Transverse colon (tissue), 4 donors: ENCODE measurements around the gene GFRA1. TPM values are rescaled to one million over a fixed set of nuclear protein-coding genes. Genes with fewer than 3 reads are reported as not detected.

Experiments
- DNase-seq: peaks from one replicate; pipeline ENCODE4 v3.0.0-alpha.2; 2019
- H3K27ac ChIP-seq, 4 donors: fragments of 200-600 bp; sonication (generic); 2 replicates each; pipeline ENCODE4 v1.5.1; 2016 to 2018; ENCODE audit warnings: inconsistent platforms in 4 of 4
- H3K27me3 ChIP-seq: fragments of 200-600 bp; sonication (generic); 2 replicates; pipeline ENCODE4 v1.5.1; 2017; ENCODE audit warnings: inconsistent platforms
- H3K36me3 ChIP-seq, 4 donors: fragments of 200-600 bp; sonication (generic); 2 replicates each; pipeline ENCODE4 v1.5.1; 2017 to 2019; ENCODE audit warnings: inconsistent platforms in 4 of 4
- H3K4me1 ChIP-seq, 4 donors: fragments of 200-600 bp; sonication (generic); 2 replicates each; pipeline ENCODE4 v1.5.1; 2017 to 2020; ENCODE audit warnings: inconsistent platforms in 4 of 4
- H3K4me3 ChIP-seq, 4 donors: fragments of 200-600 bp; sonication (generic); 1 replicate in 1 of 4; 2 replicates in 3 of 4; pipeline versions ENCODE4 v1.5.1 to v1.6.1; 2017 to 2019; ENCODE audit warnings: inconsistent platforms in 4 of 4
- H3K9me3 ChIP-seq, 2 donors: fragments of 200-600 bp; sonication (generic); 2 replicates each; pipeline ENCODE4 v1.5.1; 2017 to 2019; ENCODE audit warnings: inconsistent platforms in 2 of 2
- EP300 ChIP-seq: sonication (generic); formaldehyde crosslinking; IDR thresholded peaks from one replicate; pipeline ENCODE4 v1.6.1; 2017; ENCODE audit warnings: antibody characterized with exemption, low read depth
- POLR2A ChIP-seq: fragments of 450-650 bp; IDR thresholded peaks from one replicate; pipeline ENCODE4 v1.6.1; 2016; ENCODE audit warnings: antibody characterized with exemption, mild to moderate bottlenecking, moderate library complexity
- POLR2AphosphoS5 ChIP-seq, 3 donors: sonication (generic); formaldehyde crosslinking; IDR thresholded peaks; one replicate each; pipeline ENCODE4 v1.6.1; 2016; ENCODE audit warnings: antibody characterized with exemption in 3 of 3
- WGBS, 2 donors: methylation state at CpG; one replicate each; pipeline ENCODE4 v1.1.5; 2018; ENCODE audit warnings: low coverage in 1 of 2; 5-methylcytosine and 5-hydroxymethylcytosine counted together
- in situ Hi-C, 4 donors: fragments of 200-750 bp; cut with MboI; loops; one replicate each; pipeline versions ENCODE4 v1.15.0 to v1.15.1; 2017; ENCODE audit warnings: low sequenced_read_pairs in 3 of 4, low pct_ligation_motif_present in 1 of 4, low pct_unique_long_range_greater_than_20kb in 1 of 4
- intact Hi-C: fragments of 100-400 bp; cut with DNase I; formaldehyde crosslinking; loops from one replicate; pipeline ENCODE4 v1.15.1; 2023; ENCODE audit warnings: low total_unique reads
- total RNA-seq, 4 donors: library from RNA; depleted of rRNA; stranded (reverse); fragments of >200 nt; gene quantifications; one replicate each; pipeline ENCODE4 v1.1.0, GENCODE V29; 2016
- TF ChIP-seq, protein P1 (sequence below), 5 experiments: fragments of 200-600 bp in 3 of 5; fragments of 450-650 bp in 2 of 5; sonication (generic) in 3 of 5; IDR thresholded peaks; 1 replicate in 2 of 5; 2 replicates in 3 of 5; pipeline ENCODE4 v1.5.1; 2016 to 2017; ENCODE audit warnings: antibody characterized with exemption in 5 of 5, inconsistent platforms in 3 of 5, mild to moderate bottlenecking in 2 of 5, moderate library complexity in 1 of 5

The GFRA1 gene
- total RNA-seq, 4 donors from 2014 or later = 12.0 to 32.8 (median 17.3) TPM

DNA sequence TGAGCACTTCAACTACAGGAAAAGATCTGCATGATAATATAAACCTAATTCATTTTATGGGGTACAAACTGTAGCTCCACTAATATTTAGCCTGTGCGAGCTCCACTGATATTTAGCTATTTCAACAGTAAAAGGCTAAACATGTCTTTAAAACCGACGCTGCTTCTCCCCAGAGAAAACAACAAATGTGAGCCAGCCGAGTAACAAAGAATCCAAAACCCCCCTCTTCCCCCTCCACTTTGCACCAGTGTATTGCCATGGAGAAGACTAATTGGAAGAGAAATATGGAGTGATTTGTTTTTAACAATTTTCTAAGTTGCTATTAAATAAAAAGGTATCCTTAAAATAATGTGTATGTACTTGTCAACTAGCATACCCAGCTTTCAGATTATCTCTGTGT, 136.7 kb downstream of the GFRA1 start:
- H3K4me3 ChIP-seq = no peak overlapping the region
- H3K9me3 ChIP-seq = no peaks in the 10 kb centered on the region
- DNase-seq = no peak
- no peaks in the 10 kb centered on the region for H3K27me3 ChIP-seq
- H3K36me3 ChIP-seq = no peaks in the 10 kb centered on the region
- TF ChIP-seq POLR2AphosphoS5 (IDR thresholded peaks at IDR 0.05) (no peak), POLR2A (no peak), EP300 (no peak)
- TF ChIP-seq, protein P1, sequence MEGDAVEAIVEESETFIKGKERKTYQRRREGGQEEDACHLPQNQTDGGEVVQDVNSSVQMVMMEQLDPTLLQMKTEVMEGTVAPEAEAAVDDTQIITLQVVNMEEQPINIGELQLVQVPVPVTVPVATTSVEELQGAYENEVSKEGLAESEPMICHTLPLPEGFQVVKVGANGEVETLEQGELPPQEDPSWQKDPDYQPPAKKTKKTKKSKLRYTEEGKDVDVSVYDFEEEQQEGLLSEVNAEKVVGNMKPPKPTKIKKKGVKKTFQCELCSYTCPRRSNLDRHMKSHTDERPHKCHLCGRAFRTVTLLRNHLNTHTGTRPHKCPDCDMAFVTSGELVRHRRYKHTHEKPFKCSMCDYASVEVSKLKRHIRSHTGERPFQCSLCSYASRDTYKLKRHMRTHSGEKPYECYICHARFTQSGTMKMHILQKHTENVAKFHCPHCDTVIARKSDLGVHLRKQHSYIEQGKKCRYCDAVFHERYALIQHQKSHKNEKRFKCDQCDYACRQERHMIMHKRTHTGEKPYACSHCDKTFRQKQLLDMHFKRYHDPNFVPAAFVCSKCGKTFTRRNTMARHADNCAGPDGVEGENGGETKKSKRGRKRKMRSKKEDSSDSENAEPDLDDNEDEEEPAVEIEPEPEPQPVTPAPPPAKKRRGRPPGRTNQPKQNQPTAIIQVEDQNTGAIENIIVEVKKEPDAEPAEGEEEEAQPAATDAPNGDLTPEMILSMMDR (IDR thresholded peaks at IDR 0.05) = no peak
- 79 to 100% methylated on average over 3 to 4 of the region's 4 CpGs for WGBS, 2 donors
- intact Hi-C loops = no loop called here
- H3K27ac ChIP-seq = no peak overlapping the region
- in situ Hi-C loops = no loop called here
- no peaks in the 10 kb centered on the region for H3K4me1 ChIP-seq

DNA sequence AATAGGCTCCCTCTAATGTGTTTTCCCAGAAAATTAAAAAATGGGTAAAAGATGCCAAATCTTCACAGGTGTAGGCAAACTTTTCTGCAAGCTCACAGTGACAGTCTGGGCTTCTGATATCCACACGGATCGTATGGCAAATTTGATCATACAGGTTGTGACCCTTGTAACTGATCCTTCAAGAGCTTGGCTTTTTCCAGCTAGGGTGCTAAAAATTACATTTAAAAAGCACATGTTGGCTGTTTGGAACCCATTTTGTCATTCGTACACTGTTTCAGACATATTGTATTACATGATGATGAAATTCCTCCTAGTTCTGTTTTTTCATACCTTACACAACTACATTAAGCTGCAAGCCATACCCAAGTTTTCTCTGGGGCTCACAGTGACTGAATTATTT, 138.7 kb downstream of the GFRA1 start:
- in situ Hi-C loops (no loop called here), intact Hi-C loops (no loop called here)
- H3K27me3 ChIP-seq = no peaks in the 10 kb centered on the region

DNA sequence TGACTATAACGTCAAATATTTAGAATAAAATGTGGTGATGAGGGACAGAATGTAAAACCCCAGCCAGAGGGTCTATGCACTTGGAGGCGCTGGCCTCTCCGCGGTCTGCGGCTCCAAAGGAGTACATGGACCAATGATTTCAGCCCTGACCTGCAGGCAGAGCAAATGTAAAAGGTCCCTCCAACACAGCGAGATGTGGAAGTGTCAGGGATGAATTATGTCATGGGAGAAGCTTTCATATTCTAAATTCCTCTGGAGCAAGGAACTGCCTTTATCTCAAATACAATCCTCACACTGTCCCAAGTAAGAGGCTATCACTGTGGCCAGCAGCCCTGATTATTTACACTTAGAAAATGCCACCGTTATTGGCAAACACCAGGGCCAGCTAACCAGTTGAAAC, 139.4 kb downstream of the GFRA1 start:
- TF ChIP-seq POLR2AphosphoS5 (IDR thresholded peaks at IDR 0.05) = no peak
- no peak for TF ChIP-seq EP300
- TF ChIP-seq, protein P1 (IDR thresholded peaks at IDR 0.05) = no peak
- TF ChIP-seq POLR2A = no peak
- Histone ChIP-seq H3K36me3 (no peaks in the 10 kb centered on the region), H3K4me3 (no peak overlapping the region), H3K4me1 (no peaks in the 10 kb centered on the region), H3K27me3 (no peaks in the 10 kb centered on the region), H3K9me3 (peaks cover 3 to 4% of the 10 kb centered on the region in 2 donors), H3K27ac (no peak overlapping the region)
- intact Hi-C loops (no loop called here), in situ Hi-C loops (no loop called here)
- 56 to 73% methylated on average over 4 to 7 of the region's 7 CpGs for WGBS, 2 donors
- DNase-seq = no peak

More for the DNA sequence above, 138.7 kb downstream of the GFRA1 start:
- WGBS, 2 donors = 67 to 79% methylated on average over 3 of the region's 3 CpGs
- TF ChIP-seq POLR2AphosphoS5 (IDR thresholded peaks at IDR 0.05) = no peak
- TF ChIP-seq EP300 = no peak
- TF ChIP-seq, protein P1 (IDR thresholded peaks at IDR 0.05) = no peak
- TF ChIP-seq POLR2A = no peak
- no peak for DNase-seq
- no peak overlapping the region for H3K4me3 ChIP-seq
- no peaks in the 10 kb centered on the region for H3K36me3 ChIP-seq
- H3K27ac ChIP-seq = no peak overlapping the region
- no peaks in the 10 kb centered on the region for H3K4me1 ChIP-seq
- peaks cover 0 to 4% of the 10 kb centered on the region in 2 donors for H3K9me3 ChIP-seq

DNA sequence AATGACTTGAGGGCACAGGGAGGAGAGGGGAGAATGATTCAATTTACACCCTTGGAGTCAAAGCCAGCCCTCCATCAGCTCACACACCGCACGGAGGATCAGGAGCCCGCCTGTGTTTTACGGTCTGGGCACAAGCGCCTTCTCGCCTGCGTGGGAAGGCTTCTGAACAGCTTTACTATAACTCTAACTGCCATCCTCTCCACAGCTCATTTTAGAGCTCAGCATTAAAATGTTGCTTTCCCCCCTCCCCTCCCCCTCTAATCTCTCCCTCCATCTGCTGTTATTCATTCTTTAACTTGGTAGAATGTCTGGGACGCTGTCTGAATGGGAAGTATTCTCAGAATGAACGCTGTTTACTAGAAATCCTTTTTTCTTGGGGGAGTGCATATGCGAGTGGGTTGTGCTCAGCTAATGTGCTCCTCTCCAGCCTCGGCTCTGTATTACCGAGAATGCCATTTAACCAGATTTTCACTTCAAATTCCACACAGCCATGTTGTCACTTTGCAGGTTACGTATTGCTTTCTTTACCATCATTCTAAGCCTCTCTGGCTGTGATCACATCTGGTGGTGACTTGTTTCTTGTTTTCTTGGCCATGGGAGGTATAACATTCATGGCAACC, 140.1 kb downstream of the GFRA1 start:
- H3K36me3 ChIP-seq = no peaks in the 10 kb centered on the region
- peaks cover 3 to 4% of the 10 kb centered on the region in 2 donors for H3K9me3 ChIP-seq
- DNase-seq = no peak
- H3K27ac ChIP-seq = no peak overlapping the region
- no peaks in the 10 kb centered on the region for H3K4me1 ChIP-seq
- H3K4me3 ChIP-seq = no peak overlapping the region
- TF ChIP-seq, protein P1 (IDR thresholded peaks at IDR 0.05) = no peak
- TF ChIP-seq POLR2AphosphoS5 (IDR thresholded peaks at IDR 0.05) = no peak
- TF ChIP-seq POLR2A = no peak
- TF ChIP-seq EP300 = no peak
- intact Hi-C loops (no loop called here), in situ Hi-C loops (no loop called here)
- WGBS, 2 donors = 66% methylated on average over 13 of the region's 13 CpGs; no CpG with 5 or more reads in 1 of the 2 donors
- no peaks in the 10 kb centered on the region for H3K27me3 ChIP-seq
